ENCODE measurements around the gene ANKH. TPM values are rescaled to one million over a fixed set of nuclear protein-coding genes. Genes with fewer than 3 reads are reported as not detected.

The ANKH gene
- total and polyA plus RNA-seq, 2 of the 13 experiments (the other 11 are each of a cell fraction or from before 2014, with no cell fraction given): 25.0 to 36.0 TPM

GRCh38 chr5:14900693-14901461 lies 29.3 kb upstream of the ANKH start (continued):
- TF ChIP-seq PAXIP1 (CRISPR knock-in tag; conservative IDR thresholded peaks at IDR 0.05): no peak
- 0 out of 2 replicates have a peak, but pooled peaks have one; percentile 10 for TF ChIP-seq SAP130 (CRISPR knock-in tag; IDR thresholded peaks at IDR 0.05; ENCODE audit: low read depth)
- no peak for TF ChIP-seq ZBTB43 (CRISPR knock-in tag; conservative IDR thresholded peaks at IDR 0.05)
- no peak for TF ChIP-seq USF2 (IDR thresholded peaks at IDR 0.05; ENCODE audit: low read depth, low read length)
- no peak for TF ChIP-seq USF2 (CRISPR knock-in tag; IDR thresholded peaks at IDR 0.05; ENCODE audit: borderline replicate concordance)
- TF ChIP-seq SOX6 (IDR thresholded peaks at IDR 0.05): no peak
- TF ChIP-seq SOX6 (CRISPR knock-in tag; IDR thresholded peaks at IDR 0.05): peak; percentile 30; the same call in 1 of the 2 replicates
- no peak for TF ChIP-seq STAG1 (CRISPR knock-in tag; IDR thresholded peaks at IDR 0.05)
- TF ChIP-seq ISL2 (CRISPR knock-in tag; IDR thresholded peaks at IDR 0.05): 0 out of 2 replicates have a peak, but pooled peaks have one; percentile 29
- peak in 1 of 2 experiments; percentile 19; a peak in 1 of 4 replicates for TF ChIP-seq EP300 (IDR thresholded peaks at IDR 0.05; ENCODE audit: low read depth in 2 of 2, low read length in 2 of 2)
- TF ChIP-seq EP300 (CRISPR knock-in tag; IDR thresholded peaks at IDR 0.05; ENCODE audit: borderline replicate concordance): no peak
- TF ChIP-seq ARHGAP35 (CRISPR knock-in tag; IDR thresholded peaks at IDR 0.05; ENCODE audit: borderline replicate concordance): no peak
- no peak for TF ChIP-seq ZNF790 (CRISPR knock-in tag; IDR thresholded peaks at IDR 0.05; ENCODE audit: borderline replicate concordance)
- no peak for TF ChIP-seq RBM39 (IDR thresholded peaks at IDR 0.05; ENCODE audit: low read depth, low read length, poor library complexity, severe bottlenecking)
- no peak for TF ChIP-seq TEF (CRISPR knock-in tag; IDR thresholded peaks at IDR 0.05)
- 0 out of 2 replicates have a peak, but pooled peaks have one; percentile 6 for TF ChIP-seq FOXA3 (CRISPR knock-in tag; IDR thresholded peaks at IDR 0.05)
- no peak for TF ChIP-seq ARID2 (CRISPR knock-in tag; IDR thresholded peaks at IDR 0.05; ENCODE audit: borderline replicate concordance)
- no peak for TF ChIP-seq EHMT2 (IDR thresholded peaks at IDR 0.05; ENCODE audit: borderline replicate concordance, low read depth, low read length)
